SKM-1 (cell line): Measurements from ENCODE around the gene SSBP3.

Source experiments
- DNase-seq: peaks from one replicate; lab custom pipeline; 2025; ENCODE audit not compliant: unreplicated experiment; lab: John Stamatoyannopoulos, UW

The SSBP3 gene

GRCh38 chr1:54290506-54291184 is 115.5 kb downstream of the SSBP3 start:
- no peak for DNase-seq

GRCh38 chr1:54289712-54290233 is 116.4 kb downstream of the SSBP3 start:
- no peak for DNase-seq

- DNase-seq, result no peak
Measured at GRCh38 chr1:54287801-54288211, 118.4 kb downstream of the SSBP3 start.

GRCh38 chr1:54287176-54287650 is 119.0 kb downstream of the SSBP3 start:
- DNase-seq, result no peak

- DNase-seq, result no peak
Measured at GRCh38 chr1:54285815-54286345, 120.3 kb downstream of the SSBP3 start.

GRCh38 chr1:54284781-54285529 is 121.2 kb downstream of the SSBP3 start:
- DNase-seq, result no peak

- DNase-seq, result no peak
Measured at GRCh38 chr1:54283635-54284385, 122.4 kb downstream of the SSBP3 start.

GRCh38 chr1:54282101-54282847 is 123.9 kb downstream of the SSBP3 start:
- DNase-seq, result no peak

- no peak for DNase-seq
Measured at GRCh38 chr1:54280651-54281050, 125.5 kb downstream of the SSBP3 start.

GRCh38 chr1:54279457-54279856 is 126.7 kb downstream of the SSBP3 start:
- DNase-seq, result no peak

- DNase-seq, result no peak
Measured at GRCh38 chr1:54278941-54279422, 127.2 kb downstream of the SSBP3 start.

GRCh38 chr1:54277451-54278341 is 128.5 kb downstream of the SSBP3 start:
- DNase-seq, result no peak

- DNase-seq, result no peak
Measured at GRCh38 chr1:54276617-54277450, 129.4 kb downstream of the SSBP3 start.

- DNase-seq, result no peak
Measured at GRCh38 chr1:54275349-54275748, 130.8 kb downstream of the SSBP3 start.

GRCh38 chr1:54274881-54275280 is 131.3 kb downstream of the SSBP3 start:
- no peak for DNase-seq

GRCh38 chr1:54274448-54274847 is 131.7 kb downstream of the SSBP3 start:
- DNase-seq, result no peak

GRCh38 chr1:54273795-54274163 is 132.4 kb downstream of the SSBP3 start:
- DNase-seq, result no peak

GRCh38 chr1:54273092-54273794 is 133.0 kb downstream of the SSBP3 start:
- DNase-seq, result no peak
